ENCODE results near the gene SERP2. TPM values are rescaled to one million over a fixed set of nuclear protein-coding genes. Genes with fewer than 3 reads are reported as not detected.

The SERP2 gene
- total RNA-seq, 2 experiments from 2014 or later = not detected

DNA sequence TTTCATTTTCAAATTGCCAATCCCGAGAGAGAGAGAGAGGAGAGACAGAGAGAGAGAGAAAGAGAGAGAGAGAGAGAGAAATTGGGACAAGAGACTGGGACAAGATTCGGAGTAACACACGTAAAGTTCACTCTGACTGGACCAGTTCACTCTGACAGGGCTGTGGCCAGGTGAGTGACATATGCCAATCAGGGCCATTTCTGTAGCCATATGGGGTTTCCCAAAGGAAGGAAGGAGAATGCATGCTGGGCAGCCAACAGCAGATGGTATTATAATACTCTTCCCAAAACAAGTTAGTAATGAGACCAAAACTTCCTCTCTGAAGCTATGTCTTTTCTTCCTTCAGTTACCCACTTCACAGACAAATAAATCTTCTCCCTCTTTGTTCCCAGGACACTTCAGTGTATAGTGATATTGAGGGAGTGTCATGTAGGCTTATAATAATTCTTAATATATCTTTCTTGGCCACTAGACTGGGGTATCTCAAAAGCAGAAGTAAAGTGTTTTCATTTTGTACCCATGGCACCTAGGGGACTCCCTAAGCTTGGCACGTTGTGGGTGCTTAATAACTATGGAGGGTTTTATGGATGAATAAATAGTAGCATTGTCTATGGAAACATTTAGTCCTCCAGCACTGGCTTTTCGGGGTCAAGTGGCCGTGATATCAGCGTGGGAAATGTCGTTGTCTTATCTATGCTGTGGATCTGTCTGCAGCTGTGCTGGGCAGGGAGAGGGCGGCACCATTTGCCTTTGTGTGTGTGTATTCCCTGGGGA, 51.6 kb downstream of the SERP2 start:
- H3K27ac Mint-ChIP-seq = no peak overlapping the region

DNA sequence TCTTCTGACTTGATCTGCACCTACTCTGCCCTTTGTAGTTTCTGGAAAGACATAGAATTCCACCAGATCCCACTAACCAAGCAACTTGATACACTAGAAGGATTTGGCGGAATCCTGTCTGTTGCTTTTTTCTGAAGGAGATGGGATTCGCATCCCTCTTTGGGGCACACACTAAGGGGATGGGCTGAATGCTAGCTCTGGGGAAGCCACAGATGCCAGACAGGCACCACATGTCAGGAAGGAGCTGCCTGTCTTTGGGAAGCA, 52.1 kb downstream of the SERP2 start:
- H3K9me3 Mint-ChIP-seq = no peaks in the 10 kb centered on the region
- H3K4me3 Mint-ChIP-seq = no peak overlapping the region
- DNase-seq = no peak
- peaks cover 17% of the 10 kb centered on the region for H3K27me3 Mint-ChIP-seq
- no peaks in the 10 kb centered on the region for H3K4me1 Mint-ChIP-seq
- POLR2A ChIA-PET = no interaction called here
- no peak overlapping the region for H3K27ac Mint-ChIP-seq
- H3K36me3 Mint-ChIP-seq (ENCODE audit: low read depth) = no peaks in the 10 kb centered on the region
- CTCF ChIA-PET = no interaction called here

More for the DNA sequence above, 51.6 kb downstream of the SERP2 start:
- ChIA-PET POLR2A (no interaction called here), CTCF (no interaction called here)
- no peak for DNase-seq
- peaks cover 17% of the 10 kb centered on the region for H3K27me3 Mint-ChIP-seq
- H3K4me3 Mint-ChIP-seq = no peak overlapping the region
- no peaks in the 10 kb centered on the region for H3K36me3 Mint-ChIP-seq (ENCODE audit: low read depth)
- H3K9me3 Mint-ChIP-seq = no peaks in the 10 kb centered on the region
- no peaks in the 10 kb centered on the region for H3K4me1 Mint-ChIP-seq

DNA sequence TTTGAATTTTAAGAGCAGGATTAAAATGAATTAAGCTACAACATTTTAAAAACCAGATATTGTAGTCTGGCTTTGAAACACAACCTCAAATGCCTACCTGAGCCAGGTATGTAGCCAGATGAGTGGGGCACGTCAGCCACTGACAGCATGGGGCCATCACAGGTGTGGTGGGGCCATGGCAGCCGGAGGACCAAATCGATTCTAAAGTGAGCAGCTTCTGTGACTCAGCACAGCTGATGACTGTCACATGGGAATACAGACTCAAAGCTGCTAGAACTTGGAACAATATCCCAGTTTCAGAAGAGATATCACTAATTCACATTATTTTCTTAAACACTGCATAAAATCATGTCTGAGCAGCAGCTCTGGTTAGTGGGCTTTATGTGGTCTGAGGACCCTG, 52.8 kb downstream of the SERP2 start:
- DNase-seq = no peak
- Mint-ChIP-seq H3K4me3 (no peak overlapping the region), H3K27ac (no peak overlapping the region), H3K4me1 (no peaks in the 10 kb centered on the region), H3K36me3 (ENCODE audit: low read depth) (no peaks in the 10 kb centered on the region), H3K27me3 (peaks cover 17% of the 10 kb centered on the region), H3K9me3 (no peaks in the 10 kb centered on the region)
- ChIA-PET CTCF (no interaction called here), POLR2A (no interaction called here)

- peaks cover 17% of the 10 kb centered on the region for H3K27me3 Mint-ChIP-seq
- H3K36me3 Mint-ChIP-seq (ENCODE audit: low read depth) = no peaks in the 10 kb centered on the region
- H3K4me1 Mint-ChIP-seq = no peaks in the 10 kb centered on the region
- no peak overlapping the region for H3K4me3 Mint-ChIP-seq
- no peaks in the 10 kb centered on the region for H3K9me3 Mint-ChIP-seq
- POLR2A ChIA-PET = no interaction called here
- CTCF ChIA-PET = no interaction called here
- no peak for DNase-seq
- no peak overlapping the region for H3K27ac Mint-ChIP-seq
These were observed 55.7 kb downstream of the SERP2 start for GRCh38 chr13:44429311-44429710.

DNA sequence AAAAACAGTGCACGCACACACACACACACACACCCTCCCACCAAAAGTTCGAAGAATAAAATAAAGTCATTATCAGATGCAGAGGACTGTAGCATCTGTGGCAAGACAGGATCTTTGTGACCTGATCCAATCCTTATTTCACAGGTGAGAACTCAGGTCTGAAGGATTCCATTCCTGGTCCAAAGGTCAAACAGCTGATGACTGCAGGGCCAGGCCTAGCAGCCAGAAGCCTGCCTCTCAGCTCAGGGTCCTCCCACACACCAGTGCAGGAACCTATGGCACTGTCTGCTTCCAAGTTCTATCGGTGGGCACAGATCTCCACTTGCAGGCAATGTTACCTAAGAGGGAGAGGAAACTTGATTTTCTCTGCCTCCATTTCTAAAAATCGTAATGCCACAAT, 57.5 kb downstream of the SERP2 start:
- Mint-ChIP-seq H3K36me3 (ENCODE audit: low read depth) (peaks cover 4% of the 10 kb centered on the region), H3K27ac (no peak overlapping the region), H3K4me3 (no peak overlapping the region), H3K27me3 (peaks cover 21% of the 10 kb centered on the region), H3K4me1 (peaks cover 13% of the 10 kb centered on the region), H3K9me3 (no peaks in the 10 kb centered on the region)
- no peak for DNase-seq
- ChIA-PET POLR2A (interaction anchor here (0.6 kb wide), 1 partner anchor 33 kb away, joined by 4 read pairs; no protein-coding TSS in a partner anchor), CTCF (interaction anchor here (0.5 kb wide), 1 partner anchor 30 kb away, joined by 4 read pairs; no protein-coding TSS in a partner anchor)

- Mint-ChIP-seq H3K36me3 (ENCODE audit: low read depth) (peaks cover 4% of the 10 kb centered on the region), H3K4me3 (no peak overlapping the region), H3K27me3 (peaks cover 30% of the 10 kb centered on the region), H3K9me3 (no peaks in the 10 kb centered on the region), H3K4me1 (peaks cover 20% of the 10 kb centered on the region), H3K27ac (no peak overlapping the region)
- DNase-seq = no peak
- POLR2A ChIA-PET = no interaction called here
- CTCF ChIA-PET = no interaction called here
These were observed 59.0 kb downstream of the SERP2 start for GRCh38 chr13:44432650-44433049.

GRCh38 chr13:44433863-44434765, 60.5 kb downstream of the SERP2 start:
- Mint-ChIP-seq H3K4me1 (peaks cover 20% of the 10 kb centered on the region), H3K9me3 (no peaks in the 10 kb centered on the region), H3K4me3 (no peak overlapping the region), H3K27ac (no peak overlapping the region), H3K27me3 (peaks cover 36% of the 10 kb centered on the region), H3K36me3 (ENCODE audit: low read depth) (peaks cover 4% of the 10 kb centered on the region)
- CTCF ChIA-PET = no interaction called here
- no peak for DNase-seq
- POLR2A ChIA-PET = no interaction called here

DNA sequence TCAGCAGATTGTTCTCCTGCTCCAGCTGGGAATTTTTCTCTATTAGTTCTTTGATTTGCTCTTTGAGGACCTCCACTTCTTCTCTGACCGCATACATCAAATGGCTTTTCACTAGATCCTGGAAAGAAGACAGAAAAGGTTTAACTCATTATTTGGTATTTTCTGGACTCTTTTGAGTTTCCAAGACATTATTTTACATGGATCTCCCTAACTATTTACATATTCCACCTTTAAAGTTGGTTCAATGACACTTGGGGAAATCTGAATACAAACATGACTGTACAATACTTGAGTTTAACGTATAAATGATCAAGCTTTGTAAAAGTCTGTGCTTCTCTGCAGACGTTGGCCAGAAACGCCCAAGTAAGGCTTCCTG, 61.1 kb downstream of the SERP2 start:
- DNase-seq = no peak
- H3K4me1 Mint-ChIP-seq = peaks cover 20% of the 10 kb centered on the region
- H3K9me3 Mint-ChIP-seq = no peaks in the 10 kb centered on the region
- peak overlapping the region; percentile 77 for H3K4me3 Mint-ChIP-seq
- H3K27ac Mint-ChIP-seq = peak overlapping the region; percentile 60
- peaks cover 4% of the 10 kb centered on the region for H3K36me3 Mint-ChIP-seq (ENCODE audit: low read depth)
- ChIA-PET CTCF (no interaction called here), POLR2A (no interaction called here)
- H3K27me3 Mint-ChIP-seq = peaks cover 36% of the 10 kb centered on the region

DNA sequence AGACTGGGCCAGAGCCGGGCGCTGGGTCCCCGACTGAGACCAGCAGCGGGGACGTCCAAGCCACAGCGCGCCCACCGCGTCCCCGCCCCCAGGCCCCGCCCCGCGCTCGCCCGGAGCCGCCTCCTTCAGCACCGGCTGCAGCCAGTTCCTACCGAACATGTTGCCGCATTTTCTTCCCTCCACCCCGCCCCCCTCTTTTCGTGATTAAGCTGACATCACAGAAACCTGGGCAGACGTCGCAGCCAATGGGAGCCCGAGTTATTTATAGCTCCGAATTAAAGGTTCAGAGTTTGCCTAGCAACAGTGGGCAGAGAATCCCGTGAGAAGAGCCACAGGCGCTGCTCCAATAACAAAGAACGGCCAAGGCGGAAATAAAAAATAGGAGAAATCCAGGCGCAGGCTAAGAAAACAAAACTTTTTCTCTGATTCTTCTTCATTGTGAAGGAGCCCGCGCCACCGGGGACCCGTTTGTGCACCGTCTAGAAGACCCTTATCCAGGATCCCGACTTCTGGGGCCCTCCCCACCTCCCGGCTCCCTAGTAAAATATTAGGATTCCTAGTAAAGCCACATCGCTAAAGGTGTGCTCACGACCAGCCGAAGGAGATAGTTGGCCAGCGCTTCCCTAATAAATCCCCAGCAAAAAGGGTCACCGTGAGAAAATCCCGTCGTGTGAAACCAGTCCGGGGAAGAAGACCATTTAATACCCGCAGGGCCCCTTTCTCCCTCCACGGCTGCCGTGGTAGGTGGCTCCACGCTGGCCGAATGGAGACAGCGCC, 61.7 kb downstream of the SERP2 start:
- Mint-ChIP-seq H3K9me3 (no peaks in the 10 kb centered on the region), H3K4me1 (peaks cover 20% of the 10 kb centered on the region), H3K36me3 (ENCODE audit: low read depth) (peaks cover 4% of the 10 kb centered on the region), H3K27ac (peak overlapping the region; percentile 77), H3K27me3 (peaks cover 36% of the 10 kb centered on the region), H3K4me3 (peak overlapping the region; percentile 77)
- peak; percentile 90 for DNase-seq
- ChIA-PET CTCF (interaction anchor here (0.6 kb wide), 1 partner anchor 529 kb away, joined by 3 read pairs; no protein-coding TSS in a partner anchor), POLR2A (no interaction called here)

- POLR2A ChIA-PET = no interaction called here
- Mint-ChIP-seq H3K27me3 (peaks cover 40% of the 10 kb centered on the region), H3K4me1 (peaks cover 20% of the 10 kb centered on the region), H3K4me3 (peak overlapping the region; percentile 77), H3K27ac (peak overlapping the region; percentile 77), H3K36me3 (ENCODE audit: low read depth) (peaks cover 4% of the 10 kb centered on the region), H3K9me3 (no peaks in the 10 kb centered on the region)
- CTCF ChIA-PET = no interaction called here
- no peak for DNase-seq
These were observed 62.4 kb downstream of the SERP2 start for GRCh38 chr13:44435919-44436510.

GRCh38 chr13:44436589-44437337, 63.1 kb downstream of the SERP2 start:
- peak overlapping the region; percentile 77 for H3K4me3 Mint-ChIP-seq
- H3K9me3 Mint-ChIP-seq = no peaks in the 10 kb centered on the region
- peaks cover 4% of the 10 kb centered on the region for H3K36me3 Mint-ChIP-seq (ENCODE audit: low read depth)
- H3K27ac Mint-ChIP-seq = peak overlapping the region; percentile 71
- peaks cover 41% of the 10 kb centered on the region for H3K27me3 Mint-ChIP-seq
- DNase-seq = peak; percentile 25
- ChIA-PET POLR2A (interaction anchor here (0.5 to 0.7 kb wide), 3 partner anchors 173 to 497 kb away, joined by 3 to 4 read pairs (median 4); no protein-coding TSS in a partner anchor), CTCF (interaction anchor here (2.4 kb wide), 1 partner anchor 246 kb away, joined by 7 read pairs; no protein-coding TSS in a partner anchor)
- peaks cover 20% of the 10 kb centered on the region for H3K4me1 Mint-ChIP-seq
